ENCODE data around the gene SLIT3. TPM values are rescaled to one million over a fixed set of nuclear protein-coding genes. Genes with fewer than 3 reads are reported as not detected.
A peak's percentile ranks its signal among the peaks of the same experiment; 100 is the strongest.

SLIT3 gene
- polyA plus RNA-seq, 1 donor, result 18.3 TPM

DNA sequence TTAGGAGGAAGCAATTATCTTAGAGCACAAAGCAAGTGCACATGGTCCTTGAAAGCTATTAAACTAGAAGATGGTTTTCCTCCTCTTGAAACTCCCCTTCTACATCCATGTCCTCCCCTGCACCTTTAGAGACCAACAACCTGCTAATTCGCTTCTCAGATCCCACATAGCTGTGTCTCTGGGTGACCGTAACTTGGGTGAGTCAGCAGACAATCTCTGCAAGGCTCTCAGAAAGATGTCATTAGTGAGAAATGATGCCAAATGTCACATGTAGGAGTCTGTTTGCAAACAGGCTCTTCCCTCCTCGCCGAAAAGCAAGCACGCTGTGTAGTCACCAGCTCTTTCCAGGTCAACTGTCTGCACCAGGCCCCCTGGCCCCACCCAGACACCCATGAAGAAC is 291.8 kb downstream of the SLIT3 start:
- Histone ChIP-seq H3K4me1 (ENCODE audit: control insufficient read depth, insufficient read depth, low read length) (no peaks in the 10 kb centered on the region), H3K36me3 (ENCODE audit: control insufficient read depth, insufficient read depth, low read length) (no peaks in the 10 kb centered on the region), H3K9me3 (ENCODE audit: control insufficient read depth, low read depth, low read length) (no peaks in the 10 kb centered on the region), H3K27me3 (ENCODE audit: control insufficient read depth, insufficient read depth, low read length) (peaks cover 2% of the 10 kb centered on the region), H3K27ac (ENCODE audit: low read length) (no peak overlapping the region), H3K4me3 (ENCODE audit: low read length) (no peak overlapping the region)
- no CpG with 5 or more reads among the region's 5 CpGs for WGBS (ENCODE audit: insufficient coverage, low lambda C conversion rate)
- DNase-seq, result no peak

DNA sequence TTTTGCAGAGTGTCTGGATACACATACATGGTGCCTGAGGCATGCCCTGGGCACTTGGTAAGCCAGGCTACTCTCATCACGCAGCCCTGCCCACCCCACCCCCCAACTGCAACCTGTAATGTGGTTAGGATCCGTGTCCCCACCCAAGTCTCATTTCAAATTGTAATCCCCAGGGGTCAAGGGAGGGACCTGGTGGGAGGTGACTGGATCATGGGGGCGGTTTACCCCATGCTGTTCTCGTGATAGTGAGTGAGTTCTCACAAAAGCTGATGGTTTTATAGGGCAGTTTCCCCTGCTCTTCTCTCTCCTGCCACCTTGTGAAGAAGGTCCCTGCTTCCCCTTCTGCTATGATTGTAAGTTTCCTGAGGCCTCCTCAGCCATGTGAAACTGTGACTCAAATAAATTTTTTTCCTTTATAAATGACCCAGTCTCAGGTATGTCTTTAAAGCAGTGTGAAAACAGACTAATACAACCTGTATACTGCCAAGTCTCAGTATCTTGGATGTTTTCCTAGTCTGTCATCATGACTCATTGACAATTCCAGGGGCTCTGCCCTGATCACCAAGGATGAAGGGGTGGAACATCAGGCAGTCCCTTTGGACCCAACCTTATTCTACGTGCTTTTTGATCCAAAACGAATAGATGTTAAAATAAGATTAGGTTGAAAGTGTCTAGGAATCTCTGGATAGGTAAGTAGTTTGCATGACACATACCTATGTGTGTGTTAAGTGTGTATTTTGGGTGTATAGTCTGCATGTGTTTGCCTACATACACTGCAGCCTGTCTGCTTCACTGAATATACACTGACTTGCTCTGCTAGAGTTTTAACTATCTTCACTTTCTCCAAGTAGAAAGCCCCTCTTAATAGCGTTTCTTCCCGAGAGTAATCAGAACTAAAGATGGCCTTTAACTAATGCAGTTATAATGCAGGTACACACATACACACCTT is 293.8 kb downstream of the SLIT3 start:
- Histone ChIP-seq H3K4me1 (ENCODE audit: control insufficient read depth, insufficient read depth, low read length) (no peaks in the 10 kb centered on the region), H3K27ac (ENCODE audit: low read length) (no peak overlapping the region), H3K36me3 (ENCODE audit: control insufficient read depth, insufficient read depth, low read length) (no peaks in the 10 kb centered on the region), H3K9me3 (ENCODE audit: control insufficient read depth, low read depth, low read length) (no peaks in the 10 kb centered on the region), H3K27me3 (ENCODE audit: control insufficient read depth, insufficient read depth, low read length) (peaks cover 2% of the 10 kb centered on the region), H3K4me3 (ENCODE audit: low read length) (no peak overlapping the region)
- DNase-seq, result no peak
- 96% methylated on average over 4 of the region's 8 CpGs for WGBS (ENCODE audit: insufficient coverage, low lambda C conversion rate)

DNA sequence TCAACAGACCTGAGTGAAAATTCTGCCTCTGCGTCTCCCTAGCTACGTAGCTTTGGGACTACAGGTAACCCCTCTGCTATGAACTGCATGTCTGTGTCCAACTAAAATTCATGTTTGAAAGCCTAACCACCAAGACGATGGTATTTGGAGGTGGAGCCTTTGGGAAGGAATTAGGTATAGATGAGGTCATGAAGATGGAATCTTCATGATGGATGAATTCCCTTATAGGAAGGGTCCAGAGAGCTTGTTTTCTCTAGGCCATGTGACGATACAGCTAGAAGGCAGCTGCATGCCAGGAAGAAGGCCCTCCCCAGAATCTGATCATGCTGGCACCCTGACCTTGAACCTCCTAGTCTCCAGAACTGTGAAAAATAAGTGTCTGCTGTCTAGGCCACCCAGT is 296.4 kb downstream of the SLIT3 start:
- H3K27me3 ChIP-seq (ENCODE audit: control insufficient read depth, insufficient read depth, low read length), result peaks cover 2% of the 10 kb centered on the region
- H3K36me3 ChIP-seq (ENCODE audit: control insufficient read depth, insufficient read depth, low read length), result no peaks in the 10 kb centered on the region
- H3K4me1 ChIP-seq (ENCODE audit: control insufficient read depth, insufficient read depth, low read length), result no peaks in the 10 kb centered on the region
- no peak overlapping the region for H3K4me3 ChIP-seq (ENCODE audit: low read length)
- no CpG with 5 or more reads among the region's 4 CpGs for WGBS (ENCODE audit: insufficient coverage, low lambda C conversion rate)
- no peak overlapping the region for H3K27ac ChIP-seq (ENCODE audit: low read length)
- H3K9me3 ChIP-seq (ENCODE audit: control insufficient read depth, low read depth, low read length), result no peaks in the 10 kb centered on the region
- DNase-seq, result no peak

DNA sequence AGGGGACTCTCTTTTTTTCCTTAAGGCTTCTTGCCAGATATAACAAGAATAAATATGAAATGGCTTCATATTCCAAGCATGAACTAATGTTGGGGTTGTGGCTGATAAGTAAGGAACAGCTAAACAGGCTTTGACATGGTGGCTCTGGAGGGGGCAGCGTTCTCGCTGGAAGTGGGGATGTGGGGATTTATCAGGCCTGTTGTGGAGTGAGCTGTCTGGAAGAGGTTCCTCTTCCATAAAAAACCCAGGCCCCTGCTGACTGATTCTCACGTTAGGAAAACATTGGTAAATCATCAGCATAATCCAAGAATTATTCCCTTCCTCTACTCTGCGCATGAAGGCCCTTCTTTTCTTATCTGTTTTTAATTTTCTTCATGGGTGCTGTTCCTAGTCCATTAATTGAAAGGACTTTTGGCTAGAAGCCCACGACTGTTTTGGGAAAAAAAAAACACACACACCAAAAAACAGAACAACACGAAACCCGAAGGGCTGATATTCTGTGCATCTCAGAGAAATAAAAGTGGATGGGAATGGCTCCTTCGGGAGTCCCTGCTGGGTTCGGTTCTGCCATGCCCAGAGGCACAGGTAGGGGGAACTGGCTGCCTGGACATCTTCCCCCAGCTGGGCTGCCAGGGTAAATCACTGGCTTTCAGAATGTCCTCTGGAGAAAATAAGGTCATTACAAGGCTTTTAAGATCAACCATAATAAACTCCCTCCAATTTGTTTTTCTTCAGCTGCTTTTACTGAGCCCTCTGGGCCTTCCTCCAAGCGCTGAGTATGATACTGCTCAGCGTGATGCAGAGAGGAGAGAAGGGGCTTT is 297.0 kb downstream of the SLIT3 start:
- Histone ChIP-seq H3K36me3 (ENCODE audit: control insufficient read depth, insufficient read depth, low read length) (no peaks in the 10 kb centered on the region), H3K27ac (ENCODE audit: low read length) (no peak overlapping the region), H3K4me3 (ENCODE audit: low read length) (no peak overlapping the region), H3K4me1 (ENCODE audit: control insufficient read depth, insufficient read depth, low read length) (no peaks in the 10 kb centered on the region), H3K9me3 (ENCODE audit: control insufficient read depth, low read depth, low read length) (no peaks in the 10 kb centered on the region), H3K27me3 (ENCODE audit: control insufficient read depth, insufficient read depth, low read length) (peaks cover 2% of the 10 kb centered on the region)
- DNase-seq, result peak; percentile 12 to 20
- whole genome bisulfite sequencing (ENCODE audit: insufficient coverage, low lambda C conversion rate), result 92% methylated on average over 4 of the region's 11 CpGs

DNA sequence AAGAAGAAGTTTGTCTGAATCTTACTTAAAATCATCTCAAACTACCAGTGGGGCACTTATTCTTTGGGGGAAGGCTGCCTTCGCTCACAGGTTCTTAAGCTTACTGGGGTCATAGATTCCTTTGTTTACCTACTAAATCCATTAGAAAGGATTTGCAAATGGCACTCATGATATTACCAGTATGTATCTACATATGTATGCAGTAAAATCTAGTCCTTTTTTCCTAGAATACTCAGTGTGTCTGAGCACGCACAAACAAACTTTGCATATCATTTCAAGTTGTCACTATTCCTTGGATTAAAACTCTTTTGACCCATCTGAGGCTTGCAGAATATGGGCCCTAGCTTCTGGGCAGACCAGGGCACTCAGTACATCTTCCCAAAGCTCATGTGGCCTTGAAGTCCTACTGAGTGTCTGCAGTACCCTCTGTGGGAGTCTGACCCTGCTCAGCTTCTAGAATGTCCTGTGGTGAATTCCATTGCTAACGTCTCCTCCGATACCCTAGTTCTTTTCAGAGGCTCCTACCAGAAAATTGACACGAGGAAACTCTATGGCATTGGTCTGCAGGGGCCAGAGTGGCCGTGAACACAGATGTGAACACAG is 297.9 kb downstream of the SLIT3 start:
- Histone ChIP-seq H3K27me3 (ENCODE audit: control insufficient read depth, insufficient read depth, low read length) (no peaks in the 10 kb centered on the region), H3K4me3 (ENCODE audit: low read length) (no peak overlapping the region), H3K27ac (ENCODE audit: low read length) (no peak overlapping the region), H3K4me1 (ENCODE audit: control insufficient read depth, insufficient read depth, low read length) (no peaks in the 10 kb centered on the region), H3K9me3 (ENCODE audit: control insufficient read depth, low read depth, low read length) (no peaks in the 10 kb centered on the region), H3K36me3 (ENCODE audit: control insufficient read depth, insufficient read depth, low read length) (no peaks in the 10 kb centered on the region)
- DNase-seq, result no peak
- WGBS (ENCODE audit: insufficient coverage, low lambda C conversion rate), result no CpG with 5 or more reads among the region's 6 CpGs

DNA sequence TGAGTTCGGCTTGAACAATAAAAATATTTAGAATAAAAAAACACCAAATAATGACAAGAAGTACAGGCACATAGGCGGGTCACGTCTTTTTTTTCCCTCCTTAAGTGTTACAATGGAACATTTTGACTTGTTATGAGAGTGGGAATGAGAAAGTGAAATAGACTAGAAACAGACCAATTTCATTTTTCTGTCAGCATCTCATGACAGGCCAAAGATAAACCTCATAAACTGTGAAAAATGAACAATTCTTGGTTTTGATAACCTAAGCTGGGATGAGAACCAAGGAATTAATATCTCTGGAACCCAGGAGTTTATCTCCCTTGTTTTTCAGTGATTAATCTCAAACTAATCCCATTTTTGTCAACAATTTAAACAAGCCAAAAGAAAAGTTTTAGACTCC is 299.5 kb downstream of the SLIT3 start:
- no peak for DNase-seq
- H3K4me1 ChIP-seq (ENCODE audit: control insufficient read depth, insufficient read depth, low read length), result no peaks in the 10 kb centered on the region
- no peak overlapping the region for H3K27ac ChIP-seq (ENCODE audit: low read length)
- no CpG with 5 or more reads among the region's 3 CpGs for WGBS (ENCODE audit: insufficient coverage, low lambda C conversion rate)
- H3K9me3 ChIP-seq (ENCODE audit: control insufficient read depth, low read depth, low read length), result no peaks in the 10 kb centered on the region
- H3K36me3 ChIP-seq (ENCODE audit: control insufficient read depth, insufficient read depth, low read length), result no peaks in the 10 kb centered on the region
- H3K27me3 ChIP-seq (ENCODE audit: control insufficient read depth, insufficient read depth, low read length), result no peaks in the 10 kb centered on the region
- H3K4me3 ChIP-seq (ENCODE audit: low read length), result no peak overlapping the region

DNA sequence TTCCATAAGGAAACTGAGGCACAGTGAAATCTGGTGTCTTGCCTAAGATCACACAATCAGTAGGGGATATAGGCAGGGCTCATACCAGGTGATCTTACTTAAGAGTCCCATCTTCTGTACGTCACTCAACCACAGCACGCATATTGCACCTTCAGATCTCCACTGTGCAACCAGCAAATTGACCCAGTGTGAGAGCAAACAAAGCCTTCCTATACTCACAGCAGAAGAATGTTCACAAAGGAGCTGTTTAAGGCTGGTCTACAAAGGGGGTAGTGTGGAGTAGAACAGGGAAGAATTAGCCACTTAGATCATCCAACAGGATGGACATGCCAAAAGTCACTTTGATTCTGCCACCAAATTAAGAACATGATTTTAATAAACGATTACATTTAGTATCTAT is 305.9 kb downstream of the SLIT3 start:
- WGBS (ENCODE audit: insufficient coverage, low lambda C conversion rate), result no CpG with 5 or more reads among the region's 3 CpGs
- Histone ChIP-seq H3K27me3 (ENCODE audit: control insufficient read depth, insufficient read depth, low read length) (no peaks in the 10 kb centered on the region), H3K36me3 (ENCODE audit: control insufficient read depth, insufficient read depth, low read length) (no peaks in the 10 kb centered on the region), H3K27ac (ENCODE audit: low read length) (no peak overlapping the region), H3K9me3 (ENCODE audit: control insufficient read depth, low read depth, low read length) (no peaks in the 10 kb centered on the region), H3K4me3 (ENCODE audit: low read length) (no peak overlapping the region), H3K4me1 (ENCODE audit: control insufficient read depth, insufficient read depth, low read length) (no peaks in the 10 kb centered on the region)
- DNase-seq, result no peak

DNA sequence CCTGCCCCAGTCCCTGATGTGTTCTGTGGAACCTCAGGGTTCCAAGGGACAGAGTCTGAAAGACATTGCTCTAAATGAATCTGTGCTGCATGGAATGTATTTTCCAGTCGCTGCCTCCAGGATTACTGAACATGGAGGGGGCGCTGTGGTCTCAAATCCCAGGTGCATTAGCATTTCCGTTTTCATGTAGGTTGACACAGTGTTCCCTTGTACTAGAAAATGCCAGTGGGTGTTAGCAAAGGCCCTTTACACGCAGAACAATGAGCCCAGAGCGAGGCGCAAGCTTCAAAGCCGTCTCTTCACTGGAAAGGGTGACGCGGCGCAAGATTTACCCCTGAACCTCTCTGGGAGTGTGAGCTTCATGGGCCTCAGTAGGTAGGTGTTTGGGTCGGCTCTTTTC is 308.3 kb downstream of the SLIT3 start:
- DNase-seq, result no peak
- Histone ChIP-seq H3K36me3 (ENCODE audit: control insufficient read depth, insufficient read depth, low read length) (no peaks in the 10 kb centered on the region), H3K4me3 (ENCODE audit: low read length) (no peak overlapping the region), H3K27ac (ENCODE audit: low read length) (no peak overlapping the region), H3K4me1 (ENCODE audit: control insufficient read depth, insufficient read depth, low read length) (no peaks in the 10 kb centered on the region), H3K27me3 (ENCODE audit: control insufficient read depth, insufficient read depth, low read length) (no peaks in the 10 kb centered on the region), H3K9me3 (ENCODE audit: control insufficient read depth, low read depth, low read length) (no peaks in the 10 kb centered on the region)
- no CpG with 5 or more reads among the region's 11 CpGs for WGBS (ENCODE audit: insufficient coverage, low lambda C conversion rate)

DNA sequence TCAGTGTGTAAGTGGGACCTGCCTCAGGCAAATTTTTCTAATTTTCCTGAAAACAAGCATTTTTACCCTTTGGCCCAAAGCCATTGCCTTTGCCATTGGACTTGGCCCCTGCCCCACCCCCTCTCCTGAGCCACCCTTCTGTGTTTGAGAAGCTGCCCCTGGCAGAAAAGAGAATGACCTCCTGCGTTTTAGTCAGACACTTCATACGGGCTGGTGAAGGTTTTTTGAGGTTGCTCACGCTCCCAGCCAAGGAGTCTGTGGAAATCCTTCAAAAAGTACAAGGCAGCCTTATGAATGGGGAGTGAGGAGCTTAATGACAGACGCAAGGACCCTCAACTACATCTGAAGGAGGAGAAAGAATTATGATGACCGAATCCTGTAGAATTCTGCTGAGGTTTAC is 308.9 kb downstream of the SLIT3 start:
- no peak overlapping the region for H3K4me3 ChIP-seq (ENCODE audit: low read length)
- WGBS (ENCODE audit: insufficient coverage, low lambda C conversion rate), result no CpG with 5 or more reads among the region's 5 CpGs
- H3K9me3 ChIP-seq (ENCODE audit: control insufficient read depth, low read depth, low read length), result no peaks in the 10 kb centered on the region
- no peaks in the 10 kb centered on the region for H3K4me1 ChIP-seq (ENCODE audit: control insufficient read depth, insufficient read depth, low read length)
- H3K27ac ChIP-seq (ENCODE audit: low read length), result no peak overlapping the region
- no peaks in the 10 kb centered on the region for H3K27me3 ChIP-seq (ENCODE audit: control insufficient read depth, insufficient read depth, low read length)
- no peaks in the 10 kb centered on the region for H3K36me3 ChIP-seq (ENCODE audit: control insufficient read depth, insufficient read depth, low read length)
- no peak for DNase-seq

DNA sequence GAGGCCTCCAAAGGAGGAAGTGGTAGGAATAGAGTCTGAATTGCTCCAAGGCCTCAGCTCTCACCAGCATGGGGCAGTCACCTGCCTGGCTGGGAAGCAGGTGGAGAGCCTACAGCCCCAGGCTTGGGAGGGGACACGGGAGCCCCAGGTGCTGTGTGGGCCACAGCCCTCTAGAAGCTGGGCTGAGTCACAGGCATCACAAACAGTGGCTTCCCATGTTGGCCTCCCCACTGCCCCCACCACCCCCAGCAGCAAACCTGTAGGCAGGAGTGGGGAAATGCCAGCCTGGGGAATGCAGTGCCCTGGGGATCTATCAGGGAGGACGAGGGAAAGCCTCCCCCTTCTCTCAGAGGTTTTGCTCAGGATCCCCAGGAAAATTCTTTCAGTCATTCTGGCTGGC is 309.6 kb downstream of the SLIT3 start:
- WGBS (ENCODE audit: insufficient coverage, low lambda C conversion rate), result no CpG with 5 or more reads among the region's 2 CpGs
- H3K4me3 ChIP-seq (ENCODE audit: low read length), result no peak overlapping the region
- H3K4me1 ChIP-seq (ENCODE audit: control insufficient read depth, insufficient read depth, low read length), result no peaks in the 10 kb centered on the region
- DNase-seq, result no peak
- no peak overlapping the region for H3K27ac ChIP-seq (ENCODE audit: low read length)
- H3K36me3 ChIP-seq (ENCODE audit: control insufficient read depth, insufficient read depth, low read length), result no peaks in the 10 kb centered on the region
- no peaks in the 10 kb centered on the region for H3K27me3 ChIP-seq (ENCODE audit: control insufficient read depth, insufficient read depth, low read length)
- no peaks in the 10 kb centered on the region for H3K9me3 ChIP-seq (ENCODE audit: control insufficient read depth, low read depth, low read length)

Measured in large intestine (tissue), 3 donors.